Raji (cell line): ENCODE measurements around the gene VPS18.

ENCODE experiments used
- POLR2A ChIP-seq: IDR thresholded peaks from 2 replicates; pipeline ENCODE4 v1.6.1; 2011; ENCODE audit warnings: low read depth, low read length, control low read depth; ENCODE audit not compliant: insufficient read depth

The VPS18 gene

DNA sequence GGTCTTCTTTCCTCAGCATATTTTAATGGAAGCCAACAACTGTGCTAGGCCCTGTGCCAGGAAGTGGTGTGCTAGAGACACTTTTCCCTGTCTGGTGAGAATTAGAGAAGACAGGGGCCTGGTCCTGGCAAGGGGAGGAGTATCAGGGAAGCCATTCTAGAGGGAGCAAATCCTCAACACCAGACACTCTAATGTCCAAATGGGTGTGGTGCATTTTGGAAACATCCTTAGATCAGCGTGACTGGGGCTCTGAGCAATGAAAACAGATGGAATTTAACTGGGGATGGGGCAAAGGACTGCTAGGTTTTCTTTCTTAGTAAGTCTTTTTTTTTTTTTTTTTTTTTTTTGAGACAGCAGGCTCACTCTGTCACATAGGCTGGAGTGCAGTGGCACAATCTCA, 7.7 kb upstream of the VPS18 start:
- no peak for TF ChIP-seq POLR2A

GRCh38 chr15:40889112-40889511, 5.1 kb upstream of the VPS18 start:
- TF ChIP-seq POLR2A: no peak

DNA sequence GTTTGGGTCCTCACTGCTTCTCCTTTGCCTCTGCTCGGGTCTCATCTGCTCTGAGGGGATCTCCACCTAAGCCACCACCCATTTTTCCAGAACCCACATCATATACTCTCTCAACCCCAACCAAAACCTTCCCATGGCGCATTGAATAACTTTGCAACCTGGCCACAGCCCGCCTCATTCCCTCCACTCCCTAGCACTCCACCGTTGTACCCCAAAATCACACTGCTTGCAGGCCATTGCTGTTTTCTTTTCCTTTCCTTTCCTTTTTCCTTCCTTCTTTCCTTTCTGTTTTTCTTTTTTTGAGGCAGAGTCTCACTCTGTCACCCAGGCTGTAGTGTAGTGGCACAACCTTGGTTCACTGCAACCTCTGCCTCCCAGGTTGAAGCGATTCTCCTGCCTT, 3.1 kb upstream of the VPS18 start:
- no peak for TF ChIP-seq POLR2A

DNA sequence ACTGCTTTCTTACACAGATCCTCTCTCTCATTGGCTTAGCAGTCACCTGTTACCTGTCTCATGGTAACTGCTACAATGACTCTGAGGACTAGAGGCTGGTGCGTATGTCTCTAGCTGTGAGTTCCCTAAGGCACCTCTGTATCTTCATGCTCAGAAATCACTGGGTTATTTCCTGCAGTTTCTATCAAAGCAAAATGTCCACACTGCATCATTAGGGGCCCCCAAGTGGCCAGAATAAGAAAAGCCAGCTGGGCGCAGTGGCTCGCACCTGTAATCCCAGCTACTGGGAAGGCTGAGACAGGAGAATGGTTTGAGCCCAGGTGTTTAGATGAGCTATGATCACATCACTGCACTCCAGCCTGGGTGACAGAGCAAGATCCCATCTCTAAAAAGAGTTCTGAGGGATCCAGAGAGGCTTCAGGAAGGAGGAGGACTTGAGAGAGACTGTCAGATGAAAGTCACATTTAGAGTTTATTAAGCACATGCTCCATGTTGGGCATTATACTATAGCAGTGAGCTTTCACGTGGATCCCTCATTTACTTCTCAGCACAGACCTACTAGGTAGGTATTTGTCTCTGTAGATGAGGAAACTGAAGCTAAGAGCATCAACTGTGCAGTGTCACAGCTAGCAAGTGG, 2.3 kb upstream of the VPS18 start:
- TF ChIP-seq POLR2A: no peak

DNA sequence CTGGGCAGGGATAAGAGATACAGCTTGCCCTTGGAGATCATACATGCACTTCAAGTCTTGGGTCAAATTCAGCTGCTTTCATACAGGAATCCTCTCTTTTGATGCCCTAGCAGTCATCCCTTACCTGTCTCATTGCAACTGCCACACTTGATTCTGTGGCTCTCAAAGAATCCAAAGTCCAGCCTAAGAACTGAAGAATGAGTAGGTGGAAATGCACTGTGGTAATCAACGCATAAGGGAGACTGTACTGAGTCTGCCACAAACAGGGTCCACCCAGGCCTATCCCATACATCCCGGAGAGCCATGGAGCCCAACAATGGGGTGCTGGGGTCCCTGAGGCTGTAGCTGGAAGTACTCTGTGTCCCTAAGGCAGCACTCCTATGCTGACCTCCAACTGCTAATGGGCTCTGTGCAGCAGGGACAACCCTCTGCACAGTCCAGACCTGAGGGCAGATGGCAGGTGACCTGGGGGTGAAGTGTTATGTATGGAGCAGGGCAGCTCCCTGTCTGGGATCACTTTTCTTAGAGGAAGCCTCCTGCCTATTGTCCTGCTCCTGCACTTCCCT, 1.7 kb upstream of the VPS18 start:
- TF ChIP-seq POLR2A: no peak

GRCh38 chr15:40893019-40893670, 1.1 kb upstream of the VPS18 start:
- TF ChIP-seq POLR2A: no peak

GRCh38 chr15:40894681-40895448, 615 bp downstream of the VPS18 start:
- TF ChIP-seq POLR2A: no peak

- no peak for TF ChIP-seq POLR2A
These were observed 5.4 kb downstream of the VPS18 start for GRCh38 chr15:40899536-40900207.

GRCh38 chr15:40900256-40901052, 6.2 kb downstream of the VPS18 start:
- TF ChIP-seq POLR2A: no peak

- TF ChIP-seq POLR2A: no peak
These were observed 6.8 kb downstream of the VPS18 start for GRCh38 chr15:40901053-40901443.

- no peak for TF ChIP-seq POLR2A
These were observed 8.6 kb downstream of the VPS18 start for GRCh38 chr15:40902605-40903561.

DNA sequence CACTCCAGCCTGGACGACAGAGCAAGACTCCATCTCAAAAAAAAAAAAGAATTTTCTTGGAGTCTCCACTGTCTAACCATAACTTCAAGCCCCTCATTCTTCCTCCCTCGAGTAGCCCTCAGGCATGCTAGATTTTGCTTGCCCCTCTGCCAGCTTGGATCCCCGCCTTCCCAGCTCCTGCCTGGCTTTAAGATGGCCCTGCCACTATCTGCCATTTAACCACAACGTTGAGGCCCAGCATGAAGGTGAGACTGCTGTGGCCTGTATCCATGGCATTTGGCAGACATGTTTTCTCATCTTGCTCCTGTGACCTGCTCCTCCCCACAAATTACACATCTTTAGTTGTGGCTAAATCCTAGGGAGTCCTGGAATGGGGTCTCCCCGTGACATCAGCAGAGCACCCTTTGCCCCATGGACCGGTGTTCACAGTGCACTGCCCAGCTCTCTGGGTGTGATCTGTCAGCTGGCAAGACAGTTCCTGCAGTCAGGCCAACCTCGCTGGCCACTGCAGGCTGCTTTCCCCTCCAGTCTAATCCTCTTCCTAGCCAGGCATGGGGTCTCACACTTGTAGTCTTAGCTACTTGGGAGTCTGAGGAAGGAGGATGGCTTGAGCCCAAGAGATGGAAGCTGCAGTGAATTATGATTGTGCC, 10.4 kb downstream of the VPS18 start:
- TF ChIP-seq POLR2A: no peak
